Activated T-helper 1 cell treated with anti-CD3 and anti-CD28 coated beads, Interleukin-12 subunit alpha, Interleukin-12 subunit beta, Interleukin-2, Interleukin-4 antibody, amounts not matched to agents 30 ng/mL and 10 ng/mL and 1 ng/mL, durations not matched to agents 14 hours and 24 hours and 36 hours (primary cell): ENCODE measurements around the gene TBCD. TPM values are rescaled to one million over a fixed set of nuclear protein-coding genes. Genes with fewer than 3 reads are reported as not detected.

Experiments
- DNase-seq: peaks from one replicate; pipeline ENCODE4 v3.0.0; 2021; ENCODE audit warnings: low spot score
- H3K27ac Mint-ChIP-seq: one replicate; pipeline ENCODE4 v1.8.0; 2021; ENCODE audit warnings: mild to moderate bottlenecking, mixed read lengths
- H3K27me3 Mint-ChIP-seq: one replicate; pipeline ENCODE4 v1.8.0; 2022; ENCODE audit warnings: mild to moderate bottlenecking, moderate library complexity, mixed read lengths; ENCODE audit not compliant: insufficient read depth
- H3K36me3 Mint-ChIP-seq: one replicate; pipeline ENCODE4 v1.8.0; 2021; ENCODE audit warnings: low read depth, mixed read lengths
- H3K4me1 Mint-ChIP-seq: one replicate; pipeline ENCODE4 v1.8.0; 2021; ENCODE audit warnings: low read depth, mixed read lengths
- H3K4me3 Mint-ChIP-seq: one replicate; pipeline ENCODE4 v1.8.0; 2021; ENCODE audit warnings: mild to moderate bottlenecking, moderate library complexity, mixed read lengths
- H3K9me3 Mint-ChIP-seq: one replicate; pipeline ENCODE4 v1.8.0; 2021; ENCODE audit warnings: mixed read lengths
- intact Hi-C: fragments of 100-400 bp; cut with micrococcal nuclease; formaldehyde crosslinking; loops from one replicate; pipeline ENCODE4 v1.15.1; 2024
- total RNA-seq: library from RNA; stranded (reverse); gene quantifications from 2 replicates; pipeline ENCODE4 v1.2.3, GENCODE V29; 2022

The TBCD gene
- total RNA-seq, 1 donor from 2014 or later, result 111 TPM

- peak within 1 kb of the TSS; percentile 93 for H3K4me3 Mint-ChIP-seq
- no peaks in the 10 kb centered on the region for H3K9me3 Mint-ChIP-seq
- H3K36me3 Mint-ChIP-seq, result peaks cover 10% of the 10 kb centered on the region
- DNase-seq, result peak; percentile 85
- intact Hi-C loops, result loop anchor here (1.0 to 5.0 kb wide), 7 partner anchors 18 to 694 kb away; partner anchors contain the start of genes CENPX, FN3K, LRRC45 and RAB40B
- H3K27ac Mint-ChIP-seq, result peak within 1 kb of the TSS; percentile 86
- H3K4me1 Mint-ChIP-seq, result peaks cover 18% of the 10 kb centered on the region
- no peaks in the 10 kb centered on the region for H3K27me3 Mint-ChIP-seq
Measured at GRCh38 chr17:82716203-82717010, 35.5 kb upstream of the TBCD start, which contains the start of gene FN3KRP. Gene FN3KRP, plus strand, starts transcription at chr17:82716706. Its CDS starts 50 bp downstream, at chr17:82716756.

GRCh38 chr17:82718986-82719685, 32.7 kb upstream of the TBCD start:
- Mint-ChIP-seq H3K9me3 (no peaks in the 10 kb centered on the region), H3K4me3 (peak overlapping the region; percentile 72)
- intact Hi-C loops, result loop anchor here (5.0 kb wide), 1 partner anchor 48 kb away; no protein-coding TSS in a partner anchor

DNA sequence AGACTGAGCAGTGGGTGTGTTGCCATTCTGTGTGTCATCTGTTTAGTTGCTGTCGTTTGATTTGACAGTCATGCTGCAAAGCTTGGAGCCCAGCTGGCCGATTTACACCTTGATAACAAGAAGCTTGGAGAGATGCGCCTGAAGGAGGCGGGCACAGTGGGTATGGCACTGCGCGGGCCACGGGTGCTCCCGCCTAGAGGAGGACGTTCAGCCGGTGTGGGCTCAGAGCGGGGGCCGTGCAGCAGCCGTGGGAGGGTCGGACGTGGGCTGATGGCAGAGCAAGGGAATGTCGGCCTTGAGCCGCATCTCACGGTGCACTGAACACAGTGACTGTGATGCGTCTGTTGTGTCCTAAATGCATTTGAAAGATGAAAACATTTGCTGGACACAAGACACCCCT, 31.7 kb upstream of the TBCD start:
- Mint-ChIP-seq H3K27ac (no peak overlapping the region), H3K9me3 (no peaks in the 10 kb centered on the region), H3K27me3 (no peaks in the 10 kb centered on the region), H3K4me1 (peaks cover 18% of the 10 kb centered on the region), H3K4me3 (no peak overlapping the region), H3K36me3 (peaks cover 21% of the 10 kb centered on the region)
- no peak for DNase-seq
- intact Hi-C loops, result no loop called here

More at GRCh38 chr17:82718986-82719685, 32.7 kb upstream of the TBCD start:
- Mint-ChIP-seq H3K36me3 (peaks cover 21% of the 10 kb centered on the region), H3K27ac (no peak overlapping the region), H3K27me3 (no peaks in the 10 kb centered on the region), H3K4me1 (peaks cover 18% of the 10 kb centered on the region)
- DNase-seq, result no peak

- H3K9me3 Mint-ChIP-seq, result no peaks in the 10 kb centered on the region
- H3K4me3 Mint-ChIP-seq, result no peak overlapping the region
- H3K27me3 Mint-ChIP-seq, result no peaks in the 10 kb centered on the region
- peaks cover 25% of the 10 kb centered on the region for H3K36me3 Mint-ChIP-seq
- H3K4me1 Mint-ChIP-seq, result peaks cover 8% of the 10 kb centered on the region
- DNase-seq, result no peak
- no peak overlapping the region for H3K27ac Mint-ChIP-seq
- intact Hi-C loops, result no loop called here
Measured at GRCh38 chr17:82722341-82723013, 29.4 kb upstream of the TBCD start.

- no peak for DNase-seq
- Mint-ChIP-seq H3K27me3 (no peaks in the 10 kb centered on the region), H3K36me3 (peaks cover 21% of the 10 kb centered on the region), H3K4me1 (no peaks in the 10 kb centered on the region), H3K27ac (no peak overlapping the region), H3K9me3 (no peaks in the 10 kb centered on the region), H3K4me3 (no peak overlapping the region)
- intact Hi-C loops, result no loop called here
Measured at GRCh38 chr17:82723169-82723807, 28.6 kb upstream of the TBCD start.

DNA sequence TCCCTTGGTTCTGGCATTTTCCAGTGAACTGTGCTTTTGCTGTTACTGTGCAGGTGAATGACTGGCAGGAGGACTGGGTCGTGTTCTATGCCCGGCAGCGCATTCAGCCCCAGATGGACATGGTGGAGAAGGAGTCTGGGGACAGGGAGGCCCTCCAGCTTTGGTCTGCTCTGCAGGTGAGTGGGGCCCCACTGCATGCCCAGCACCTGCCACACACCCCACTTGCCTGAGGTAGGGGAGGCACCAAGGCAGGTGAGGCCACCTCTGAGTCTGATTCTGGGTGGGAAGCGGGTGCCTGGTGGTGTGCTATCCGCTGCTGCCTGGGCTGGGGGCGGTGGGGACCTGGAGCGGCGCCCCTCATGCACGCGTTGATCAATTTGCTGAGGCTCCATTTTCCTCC, 25.4 kb upstream of the TBCD start:
- intact Hi-C loops, result no loop called here
- Mint-ChIP-seq H3K9me3 (peaks cover 2% of the 10 kb centered on the region), H3K27ac (no peak overlapping the region), H3K27me3 (no peaks in the 10 kb centered on the region), H3K36me3 (peaks cover 26% of the 10 kb centered on the region), H3K4me1 (no peaks in the 10 kb centered on the region), H3K4me3 (no peak overlapping the region)
- DNase-seq, result no peak

DNA sequence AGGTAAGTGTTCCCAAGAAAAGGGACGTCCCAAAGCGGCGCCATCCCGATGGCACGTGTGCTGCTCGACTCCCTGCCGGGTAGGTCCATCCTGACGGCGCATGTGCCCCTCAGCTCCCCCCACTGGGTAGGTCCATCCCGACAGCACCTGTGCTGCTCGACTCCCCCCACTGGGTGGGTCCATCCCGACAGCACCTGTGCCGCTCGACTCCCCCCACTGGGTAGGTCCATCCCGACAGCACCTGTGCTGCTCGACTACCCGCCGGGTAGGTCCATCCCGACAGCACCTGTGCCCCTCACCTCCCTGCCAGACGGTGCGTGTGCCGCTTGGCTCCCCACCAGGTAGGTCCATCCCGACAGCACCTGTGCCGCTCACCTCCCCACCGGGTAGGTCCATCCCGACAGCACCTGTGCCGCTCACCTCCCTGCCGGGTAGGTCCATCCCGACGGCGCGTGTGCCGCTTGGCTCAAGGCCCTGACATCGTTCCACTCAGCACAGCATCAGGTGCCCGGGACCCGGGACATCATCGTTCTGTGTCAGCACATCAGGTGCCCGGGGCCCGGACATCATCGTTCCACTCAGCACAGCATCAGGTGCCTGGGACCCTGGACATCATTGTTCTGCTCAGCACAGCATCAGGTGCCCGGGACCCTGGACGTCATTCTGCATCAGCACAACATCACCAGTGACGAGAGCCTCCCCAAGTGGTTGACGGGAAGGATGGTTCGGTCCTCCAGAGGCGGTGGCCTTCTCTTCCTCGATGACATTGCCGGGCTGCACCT, 22.2 kb upstream of the TBCD start:
- no peak overlapping the region for H3K27ac Mint-ChIP-seq
- intact Hi-C loops, result no loop called here

DNA sequence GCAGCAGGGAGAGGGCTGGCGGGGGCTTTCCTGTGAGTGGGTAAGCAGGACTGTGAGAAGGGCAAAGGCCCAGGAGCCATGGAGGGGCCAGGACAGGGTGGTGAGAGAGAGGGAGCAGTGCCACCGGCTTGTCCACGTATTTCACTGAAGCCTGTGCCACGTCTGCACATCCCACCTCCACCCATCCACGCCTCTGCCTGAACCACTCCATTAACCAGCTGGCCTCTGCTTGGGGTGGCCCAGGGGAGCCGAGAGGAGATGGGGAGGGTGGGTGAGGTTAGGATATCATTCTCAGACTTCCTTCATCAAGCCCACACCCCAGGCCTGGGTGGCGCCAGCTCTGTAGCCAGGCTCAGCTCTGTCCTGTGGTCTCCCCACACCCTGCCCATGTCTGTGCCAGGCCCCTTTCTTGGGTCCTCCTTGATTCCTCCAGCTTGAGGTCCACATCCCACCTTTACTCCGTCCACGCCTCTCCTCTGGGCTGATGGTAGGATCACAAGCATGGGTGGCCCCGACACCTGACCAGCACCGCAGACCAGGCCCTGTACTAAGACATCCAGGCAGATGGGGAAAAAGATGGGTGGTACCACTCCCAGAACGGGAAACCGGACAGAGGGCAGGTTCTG, 19.6 kb upstream of the TBCD start:
- Mint-ChIP-seq H3K9me3 (peaks cover 9% of the 10 kb centered on the region), H3K27ac (no peak overlapping the region), H3K36me3 (peaks cover 26% of the 10 kb centered on the region), H3K27me3 (no peaks in the 10 kb centered on the region), H3K4me1 (no peaks in the 10 kb centered on the region), H3K4me3 (no peak overlapping the region)
- no peak for DNase-seq
- intact Hi-C loops, result no loop called here

More for the DNA sequence above, 22.2 kb upstream of the TBCD start:
- no peak overlapping the region for H3K4me3 Mint-ChIP-seq
- no peaks in the 10 kb centered on the region for H3K27me3 Mint-ChIP-seq
- H3K36me3 Mint-ChIP-seq, result peaks cover 32% of the 10 kb centered on the region
- no peaks in the 10 kb centered on the region for H3K4me1 Mint-ChIP-seq
- peaks cover 9% of the 10 kb centered on the region for H3K9me3 Mint-ChIP-seq
- DNase-seq, result no peak

GRCh38 chr17:82734987-82735866, 16.6 kb upstream of the TBCD start, which contains the start of gene FN3K:
Gene FN3K, plus strand, starts transcription at chr17:82735615. Its CDS starts 22 bp downstream, at chr17:82735637.
- Mint-ChIP-seq H3K36me3 (peaks cover 26% of the 10 kb centered on the region), H3K27ac (no peak within 1 kb of the TSS), H3K4me3 (peak within 1 kb of the TSS; percentile 65), H3K9me3 (peaks cover 9% of the 10 kb centered on the region), H3K27me3 (no peaks in the 10 kb centered on the region), H3K4me1 (no peaks in the 10 kb centered on the region)
- DNase-seq, result peak; percentile 26
- intact Hi-C loops, result loop anchor here (1.0 kb wide), 1 partner anchor 19 kb away; the partner anchor contains the start of gene FN3KRP

DNA sequence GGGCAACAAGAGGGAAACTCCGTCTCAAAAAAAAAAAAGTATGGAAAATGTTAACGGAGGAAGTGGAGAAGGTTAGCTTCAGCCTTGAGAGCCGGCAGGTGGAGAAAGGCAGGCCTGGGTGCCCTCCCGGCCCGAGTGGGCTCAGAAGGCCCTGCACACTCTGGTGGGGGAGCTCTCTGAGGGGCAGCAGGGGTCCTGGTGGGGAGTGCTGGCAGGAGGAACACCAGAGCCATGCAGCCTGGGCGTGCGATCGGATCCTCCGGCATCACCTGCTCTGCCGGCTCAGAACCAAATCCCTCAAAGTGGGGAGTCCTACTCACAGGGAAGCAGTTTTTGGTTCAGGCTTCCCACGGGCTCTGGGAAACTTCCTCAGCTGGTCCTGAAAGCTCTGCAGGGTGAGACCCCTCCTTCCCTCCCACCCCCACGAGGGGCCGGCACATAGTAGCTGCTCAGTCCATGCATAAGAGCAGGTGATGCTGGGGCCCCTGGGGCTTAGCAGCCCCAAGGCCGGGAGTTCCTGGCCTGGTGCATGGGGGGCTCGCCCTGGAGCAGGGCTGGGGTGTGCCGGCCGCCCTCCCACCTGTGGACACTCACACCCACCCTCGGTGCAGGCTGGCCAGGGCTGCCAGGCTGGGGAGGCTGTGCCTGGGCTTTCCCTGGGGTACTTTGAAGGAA, 15.2 kb upstream of the TBCD start:
- DNase-seq, result no peak
- Mint-ChIP-seq H3K36me3 (peaks cover 27% of the 10 kb centered on the region), H3K9me3 (peaks cover 17% of the 10 kb centered on the region), H3K4me3 (peak overlapping the region; percentile 65), H3K4me1 (no peaks in the 10 kb centered on the region), H3K27ac (no peak overlapping the region), H3K27me3 (no peaks in the 10 kb centered on the region)
- intact Hi-C loops, result no loop called here
